Pericardium fibroblast (primary cell): ENCODE results near the gene NAA10. TPM values are rescaled to one million over a fixed set of nuclear protein-coding genes. Genes with fewer than 3 reads are reported as not detected.

Experiments
- total RNA-seq: library from RNA; depleted of rRNA; stranded (reverse); fragments of >200 nt; gene quantifications from 2 replicates; pipeline ENCODE4 v1.2.3, GENCODE V29; 2015

Gene NAA10
- 89.0 and 90.2 TPM in 2 replicates for total RNA-seq

GRCh38 chrX:153934762-153935325, at the start of gene NAA10:
NAA10 (minus strand) TSS chrX:153935037; CDS start chrX:153934904, 133 bp downstream.

DNA sequence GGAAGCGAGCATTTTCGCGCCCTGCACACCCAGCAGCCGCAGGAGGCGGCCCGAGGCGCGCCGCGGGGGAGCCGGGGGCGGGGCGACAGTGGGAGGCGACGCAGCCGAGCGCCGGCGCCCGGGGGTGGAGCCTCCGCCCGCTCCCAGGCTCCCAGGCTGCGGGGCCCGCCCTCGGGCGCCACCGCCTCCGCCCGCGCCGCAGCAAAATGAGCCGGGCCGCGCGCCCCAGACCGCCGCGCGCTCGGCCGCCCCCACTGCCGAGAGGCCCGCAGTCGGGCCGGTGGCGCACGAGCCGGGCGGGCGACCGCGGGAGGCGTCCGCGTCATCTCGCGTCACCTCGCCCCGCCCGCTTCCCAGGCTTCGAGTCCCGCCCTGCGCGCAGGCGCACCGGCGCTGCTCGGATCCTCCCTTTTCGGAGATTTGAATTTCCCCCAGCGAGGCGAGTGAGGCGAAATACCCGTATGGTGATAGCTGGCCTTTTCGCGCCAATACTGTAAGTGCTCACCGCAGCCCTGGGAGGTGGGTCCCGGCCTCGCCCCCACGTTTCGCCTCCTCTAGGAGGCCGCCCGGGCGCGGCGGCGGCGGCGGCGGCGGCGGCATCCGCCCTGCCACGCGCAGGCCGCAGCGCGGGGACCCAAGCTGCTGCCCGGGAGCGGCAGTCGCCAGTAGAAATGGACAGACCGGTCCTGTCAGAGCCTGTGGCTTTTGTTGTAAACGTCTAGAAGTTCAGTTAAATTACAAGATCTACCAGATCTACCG, 37.7 kb upstream of the NAA10 start, which contains the start of gene TMEM187:
TSS of gene TMEM187 (plus strand) at position 387 of the 759 bp plus-strand sequence. CDS start 9,309 bp downstream, outside the sequence.

DNA sequence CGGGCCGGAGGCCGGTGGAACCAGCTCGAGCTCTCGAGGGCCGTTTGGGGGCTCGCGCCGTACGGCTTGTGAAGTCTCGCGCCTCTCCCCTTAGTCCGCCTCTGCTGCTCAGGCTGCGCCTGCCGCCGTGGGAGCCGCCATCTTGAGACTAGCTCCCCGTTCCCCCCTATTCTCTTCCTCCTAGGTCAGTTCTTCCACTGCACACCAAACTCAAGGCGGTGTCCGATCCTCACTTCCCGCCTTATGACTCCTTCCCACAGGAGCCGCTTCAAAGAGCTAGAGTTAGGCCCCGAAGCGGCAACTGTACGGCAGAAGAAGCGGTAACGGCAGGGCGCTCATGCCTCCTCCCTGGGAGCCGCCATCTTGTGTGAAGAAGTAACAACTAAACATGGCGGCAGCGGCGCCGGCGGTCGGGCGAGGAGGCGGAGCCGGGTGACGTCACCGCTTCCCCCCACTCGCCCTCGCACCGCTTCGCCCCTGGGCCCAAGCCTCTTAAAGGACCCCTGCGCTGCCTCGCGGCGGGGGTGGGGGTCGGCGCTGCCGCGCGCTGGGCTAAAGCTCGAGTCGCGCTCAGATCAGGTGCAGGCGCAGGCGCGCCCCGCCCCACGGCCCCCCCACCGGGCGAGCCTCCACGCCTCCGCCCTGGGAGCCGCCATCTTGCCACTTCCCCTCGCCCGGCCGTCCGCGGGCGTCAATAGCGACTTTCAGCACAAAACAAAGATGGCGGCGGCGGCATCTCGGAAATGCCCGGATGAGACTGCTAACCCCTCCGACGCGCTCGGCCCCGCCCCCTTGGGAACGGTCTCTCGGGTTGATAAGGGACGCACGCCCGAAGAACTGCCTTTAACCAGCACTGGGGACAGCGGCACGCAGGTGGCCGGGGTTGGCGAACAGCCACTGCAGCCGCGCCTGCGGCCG, 36.9 kb upstream of the NAA10 start, which contains the start of gene HCFC1:
TSS of gene HCFC1 (minus strand) at position 369 of the 918 bp plus-strand sequence. CDS start 978 bp downstream, outside the sequence.

DNA sequence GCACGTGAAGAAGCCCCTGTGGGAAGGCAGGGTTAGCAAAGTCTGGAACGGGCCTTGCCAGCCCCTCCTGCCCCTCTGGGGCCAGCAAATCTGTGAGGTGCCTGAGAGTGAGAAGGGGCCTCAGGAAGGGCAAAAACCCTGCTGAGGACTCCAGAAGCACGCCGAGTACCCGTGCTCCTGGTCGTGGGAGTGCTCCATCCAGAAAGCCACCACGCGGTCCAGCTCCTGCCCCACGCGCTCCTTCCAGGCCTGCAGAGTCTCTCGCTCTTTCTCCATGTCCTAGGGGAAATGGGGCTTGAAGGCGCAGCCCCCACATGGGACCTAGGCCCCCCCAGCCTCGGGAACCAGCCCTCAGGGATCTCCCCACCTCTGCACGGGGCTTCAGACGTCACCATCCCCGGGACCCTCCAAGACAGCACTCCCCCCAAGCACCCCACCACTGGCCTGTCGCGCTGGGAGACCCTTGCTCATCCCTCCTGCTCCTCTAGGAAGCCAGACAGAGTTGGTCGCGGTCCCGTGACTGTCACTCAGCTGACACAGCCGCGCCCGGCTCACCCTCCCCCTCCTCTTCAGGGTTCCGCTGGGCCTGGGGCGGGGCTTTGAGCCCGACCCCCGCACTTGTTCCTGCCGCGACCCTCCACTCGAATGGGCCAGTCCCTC, 9.4 kb upstream of the NAA10 start, which contains the start of gene RENBP:
TSS of gene RENBP (minus strand) at position 504 of the 660 bp plus-strand sequence. CDS start at position 471, 33 bp downstream.

GRCh38 chrX:153925739-153926551, 8.9 kb downstream of the NAA10 start, which contains the start of gene ARHGAP4:
ARHGAP4 (minus strand) TSS chrX:153926264; CDS start chrX:153926202, 62 bp downstream.

DNA sequence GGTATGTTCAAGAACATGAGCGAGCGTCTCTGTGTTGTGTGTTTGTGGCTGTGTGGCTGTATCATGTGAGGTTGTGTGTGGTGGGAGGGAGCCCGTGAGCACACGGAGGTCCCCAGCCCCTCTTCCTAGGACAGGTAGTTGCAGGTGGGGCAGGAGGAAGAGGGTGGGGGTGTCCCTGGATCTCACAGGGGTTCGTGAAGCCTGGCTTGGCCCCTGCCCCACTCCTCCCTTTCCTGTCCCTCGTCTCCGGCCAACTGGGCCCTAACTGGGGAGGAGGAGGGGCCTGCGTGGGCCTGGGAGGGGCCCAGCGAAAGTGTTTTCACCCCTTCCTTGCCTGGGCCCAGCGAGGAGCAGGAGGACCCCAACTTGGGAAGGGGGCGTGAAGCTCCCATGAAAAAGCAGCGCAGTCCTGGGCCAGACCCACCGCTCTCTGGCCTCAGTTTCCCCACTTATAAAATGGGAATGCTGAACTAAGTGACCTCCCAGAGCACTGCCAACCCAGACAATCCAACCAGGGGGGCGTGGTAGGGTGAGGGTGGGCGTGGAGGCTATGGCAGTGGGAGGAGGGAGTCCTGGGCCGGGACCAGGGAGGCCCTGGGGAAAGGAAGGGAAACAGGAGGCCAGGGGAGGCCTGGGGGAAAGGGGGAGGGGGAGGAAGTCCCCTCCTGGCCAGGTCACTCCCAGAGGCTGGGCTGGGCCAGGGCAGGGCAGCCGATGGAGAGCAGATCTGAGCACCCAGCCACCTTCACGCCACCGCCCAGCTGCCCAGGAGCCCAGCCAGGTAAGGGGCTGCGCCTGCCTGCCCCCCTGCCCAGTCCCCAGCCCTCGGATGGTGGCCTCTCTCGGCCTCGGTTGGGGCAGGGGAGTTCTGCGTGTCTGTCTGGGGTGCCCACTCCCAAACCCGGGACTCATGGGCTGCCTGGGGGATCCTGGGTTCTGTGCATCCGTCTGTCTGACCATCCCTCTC, 30.6 kb downstream of the NAA10 start, which contains the start of gene AVPR2:
TSS of gene AVPR2 (plus strand) at position 683 of the 967 bp plus-strand sequence. CDS start 473 bp downstream, outside the sequence.

GRCh38 chrX:153885968-153886903, 48.6 kb downstream of the NAA10 start, which contains the start of gene L1CAM:
L1CAM (minus strand) TSS chrX:153886173; CDS start chrX:153875836, 10,337 bp downstream.

Other genes starting within 250 kb of the NAA10 start
- 22.1 and 24.0 TPM in 2 replicates for gene SLC6A8, start 247.1 kb downstream of the NAA10 start, total RNA-seq
- 79.2 and 110 TPM in 2 replicates for gene BCAP31, start 210.7 kb downstream of the NAA10 start, total RNA-seq
- 12.9 and 16.3 TPM in 2 replicates for gene ABCD1, start 210.2 kb downstream of the NAA10 start, total RNA-seq
- 1.6 and 7.5 TPM in 2 replicates for gene PLXNB3, start 170.8 kb downstream of the NAA10 start, total RNA-seq
- under 0.01 and 1.6 TPM in 2 replicates for gene SRPK3, start 154.0 kb downstream of the NAA10 start, total RNA-seq
- 80.7 and 86.6 TPM in 2 replicates for gene IDH3G, start 140.7 kb downstream of the NAA10 start, total RNA-seq
- 256 and 443 TPM in 2 replicates for gene SSR4, start 140.4 kb downstream of the NAA10 start, total RNA-seq
- gene PDZD4, start 104.5 kb downstream of the NAA10 start, total RNA-seq: 1.0 and 5.1 TPM in 2 replicates
- gene L1CAM, start 48.9 kb downstream of the NAA10 start, total RNA-seq: 0.34 and 0.47 TPM in 2 replicates
- 0.12 TPM in 1 of 2 replicates, not detected in the other for gene AVPR2, start 30.4 kb downstream of the NAA10 start, total RNA-seq
- gene ARHGAP4, start 8.8 kb downstream of the NAA10 start, total RNA-seq: 0.58 and 4.5 TPM in 2 replicates
- 0.12 and 0.94 TPM in 2 replicates for gene RENBP, start 9.6 kb upstream of the NAA10 start, total RNA-seq
- gene HCFC1, start 36.8 kb upstream of the NAA10 start, total RNA-seq: 28.7 and 31.3 TPM in 2 replicates
- gene TMEM187, start 37.7 kb upstream of the NAA10 start, total RNA-seq: 6.9 and 11.8 TPM in 2 replicates
- gene IRAK1, start 84.9 kb upstream of the NAA10 start, total RNA-seq: 86.6 and 190 TPM in 2 replicates
- gene MECP2, start 162.7 kb upstream of the NAA10 start, total RNA-seq: 17.6 and 19.4 TPM in 2 replicates
- not detected in 2 replicates for gene OPN1LW, start 209.2 kb upstream of the NAA10 start, total RNA-seq
- gene OPN1MW, start 247.6 kb upstream of the NAA10 start, total RNA-seq: not detected in 2 replicates